PC-3 (cell line): ENCODE measurements around the gene RTN1. TPM values are rescaled to one million over a fixed set of nuclear protein-coding genes. Genes with fewer than 3 reads are reported as not detected.

ENCODE experiments used
- ATAC-seq: fragments of 200-7000 bp; cut with Tn5 transposase; 2 replicates; pipeline ENCODE4 v1.9.1; 2020; ENCODE audit warnings: mild to moderate bottlenecking, moderate library complexity
- BruUV-seq: library from RNA; stranded (reverse); fragments of 400-500 nt; replicated peaks from 2 replicates; lab custom pipeline; 2021; lab: Mats Ljungman, UMichigan
- CTCF ChIA-PET: fragments of 300-600 bp; sonication (Branson Sonifier 250); formaldehyde crosslinking; loops from one replicate; lab custom pipeline; 2022; ENCODE audit warnings: antibody characterized with exemption; lab: Charles Lee
- POLR2A ChIA-PET: fragments of 300-600 bp; sonication (Branson Sonifier 250); formaldehyde crosslinking; loops from one replicate; lab custom pipeline; 2022; ENCODE audit warnings: antibody characterized with exemption; ENCODE audit not compliant: unreplicated experiment; lab: Charles Lee
- DNase-seq: peaks from one replicate; pipeline ENCODE4 v3.0.0-alpha.2; 2015
- H2AFZ ChIP-seq: fragments of 300-600 bp; sonication (generic); 2 replicates; pipeline ENCODE4 v1.6.0; 2016; ENCODE audit warnings: antibody characterized with exemption, low read length
- H3F3A ChIP-seq: fragments of 300-600 bp; sonication (generic); one replicate; pipeline ENCODE4 v1.6.0; 2017; ENCODE audit warnings: antibody characterized with exemption, low read length, control low read depth, mild to moderate bottlenecking; ENCODE audit not compliant: unreplicated experiment
- H3K27ac ChIP-seq: fragments of 300-600 bp; sonication (generic); 2 replicates; pipeline ENCODE4 v1.5.1; 2016; ENCODE audit warnings: mild to moderate bottlenecking, low read length
- H3K27me3 ChIP-seq: fragments of 300-600 bp; sonication (generic); 2 replicates; pipeline ENCODE4 v1.6.1; 2016; ENCODE audit warnings: low read length, mixed read lengths
- H3K36me3 ChIP-seq: fragments of 300-600 bp; sonication (generic); 2 replicates; pipeline ENCODE4 v1.6.1; 2016; ENCODE audit warnings: low read depth, mixed run types, low read length, mixed read lengths
- H3K4me1 ChIP-seq: fragments of 300-600 bp; sonication (generic); 2 replicates; pipeline ENCODE4 v1.5.1; 2016; ENCODE audit warnings: low read length; ENCODE audit not compliant: insufficient read depth
- H3K4me2 ChIP-seq: fragments of 300-600 bp; sonication (generic); 2 replicates; pipeline ENCODE4 v1.6.0; 2016; ENCODE audit warnings: low read length
- H3K4me3 ChIP-seq: fragments of 300-600 bp; sonication (generic); 2 replicates; pipeline ENCODE4 v1.5.1; 2016; ENCODE audit warnings: mild to moderate bottlenecking, low read length, mixed read lengths
- H3K79me2 ChIP-seq: fragments of 300-600 bp; sonication (generic); 2 replicates; pipeline ENCODE4 v1.6.1; 2017; ENCODE audit warnings: low read length, mixed read lengths
- H3K9ac ChIP-seq: fragments of 300-600 bp; sonication (generic); 2 replicates; pipeline ENCODE4 v1.6.0; 2016; ENCODE audit warnings: mild to moderate bottlenecking, low read length
- H3K9me2 ChIP-seq: fragments of 300-600 bp; sonication (generic); replicated peaks from 2 replicates; pipeline ENCODE4 v1.6.1; 2016; ENCODE audit warnings: mixed run types, low read length, mixed read lengths
- H3K9me3 ChIP-seq: fragments of 300-600 bp; sonication (generic); 2 replicates; pipeline ENCODE4 v1.6.1; 2016; ENCODE audit warnings: low read length, mixed read lengths
- H4K20me1 ChIP-seq: fragments of 300-600 bp; sonication (generic); 2 replicates; pipeline ENCODE4 v1.6.1; 2016; ENCODE audit warnings: low read length, mixed read lengths
- EZH2 ChIP-seq: fragments of 300-600 bp; sonication (generic); IDR thresholded peaks from one replicate; pipeline ENCODE4 v1.6.1; 2017; ENCODE audit warnings: antibody characterized with exemption, mild to moderate bottlenecking, low read length; ENCODE audit not compliant: unreplicated experiment
- EZH2phosphoT487 ChIP-seq: fragments of 300-600 bp; sonication (generic); IDR thresholded peaks from 2 replicates; pipeline ENCODE4 v1.6.1; 2018; ENCODE audit warnings: mild to moderate bottlenecking, antibody characterized with exemption, low read length, borderline replicate concordance
- intact Hi-C: fragments of 100-400 bp; cut with micrococcal nuclease; formaldehyde crosslinking; loops from 2 replicates; pipeline ENCODE4 v1.9.0; 2023
- total RNA-seq: library from RNA; depleted of rRNA; stranded (reverse); fragments of >200 nt; gene quantifications from 2 replicates; pipeline ENCODE4 v1.2.3, GENCODE V29; 2014
- TF ChIP-seq, protein P1 (sequence below): fragments of 300-600 bp; sonication (generic); conservative IDR thresholded peaks from 2 replicates; pipeline ENCODE4 v1.5.1; 2017; ENCODE audit warnings: antibody characterized with exemption, low read depth, mild to moderate bottlenecking, low read length

RTN1 gene
- total RNA-seq, 1 experiment from 2014 or later: not detected

- TF ChIP-seq EZH2phosphoT487: no peak
- TF ChIP-seq EZH2: peak; percentile 83
- Histone ChIP-seq H3K9ac (no peak overlapping the region), H3K27ac (no peak overlapping the region), H3K79me2 (no peaks in the 10 kb centered on the region), H2AFZ (no peak overlapping the region), H3K9me3 (no peaks in the 10 kb centered on the region), H3K27me3 (peaks cover 68% of the 10 kb centered on the region), H3K4me3 (no peak overlapping the region), H3K36me3 (no peaks in the 10 kb centered on the region), H3F3A (no peaks in the 10 kb centered on the region), H3K9me2 (no peaks in the 10 kb centered on the region), H3K4me2 (no peak overlapping the region), H4K20me1 (no peaks in the 10 kb centered on the region), H3K4me1 (no peaks in the 10 kb centered on the region)
- intact Hi-C loops: no loop called here
- CTCF ChIA-PET: no interaction called here
- POLR2A ChIA-PET: no interaction called here
- ATAC-seq (no peak), DNase-seq (no peak)
- BruUV-seq: no TSS peak
Measured at GRCh38 chr14:59844186-59844812, 26.3 kb downstream of the RTN1 start.

DNA sequence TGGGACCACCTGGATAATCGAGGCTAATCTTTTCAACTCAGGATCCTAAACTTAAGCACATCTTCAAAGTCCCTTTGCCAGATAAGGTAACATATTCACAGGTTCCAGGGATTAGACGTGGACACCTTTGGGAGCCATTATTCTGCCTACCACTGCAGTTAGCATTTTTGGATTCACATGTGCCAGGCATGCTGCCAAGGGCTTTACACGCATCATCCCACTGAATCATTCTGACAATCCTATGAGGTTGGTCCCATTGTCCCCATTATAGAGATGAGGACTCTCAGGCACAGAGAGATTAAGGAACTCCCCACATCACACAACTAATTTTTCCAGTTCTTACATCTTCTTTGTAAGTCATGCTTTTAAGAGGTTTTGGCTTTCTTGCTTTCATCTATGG, 34.5 kb downstream of the RTN1 start:
- peaks cover 64% of the 10 kb centered on the region for H3K27me3 ChIP-seq
- no peaks in the 10 kb centered on the region for H3K36me3 ChIP-seq
- no peak for TF ChIP-seq EZH2phosphoT487
- TF ChIP-seq, protein P1, sequence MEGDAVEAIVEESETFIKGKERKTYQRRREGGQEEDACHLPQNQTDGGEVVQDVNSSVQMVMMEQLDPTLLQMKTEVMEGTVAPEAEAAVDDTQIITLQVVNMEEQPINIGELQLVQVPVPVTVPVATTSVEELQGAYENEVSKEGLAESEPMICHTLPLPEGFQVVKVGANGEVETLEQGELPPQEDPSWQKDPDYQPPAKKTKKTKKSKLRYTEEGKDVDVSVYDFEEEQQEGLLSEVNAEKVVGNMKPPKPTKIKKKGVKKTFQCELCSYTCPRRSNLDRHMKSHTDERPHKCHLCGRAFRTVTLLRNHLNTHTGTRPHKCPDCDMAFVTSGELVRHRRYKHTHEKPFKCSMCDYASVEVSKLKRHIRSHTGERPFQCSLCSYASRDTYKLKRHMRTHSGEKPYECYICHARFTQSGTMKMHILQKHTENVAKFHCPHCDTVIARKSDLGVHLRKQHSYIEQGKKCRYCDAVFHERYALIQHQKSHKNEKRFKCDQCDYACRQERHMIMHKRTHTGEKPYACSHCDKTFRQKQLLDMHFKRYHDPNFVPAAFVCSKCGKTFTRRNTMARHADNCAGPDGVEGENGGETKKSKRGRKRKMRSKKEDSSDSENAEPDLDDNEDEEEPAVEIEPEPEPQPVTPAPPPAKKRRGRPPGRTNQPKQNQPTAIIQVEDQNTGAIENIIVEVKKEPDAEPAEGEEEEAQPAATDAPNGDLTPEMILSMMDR: no peak
- no peak for TF ChIP-seq EZH2
- no peaks in the 10 kb centered on the region for H3K79me2 ChIP-seq
- CTCF ChIA-PET: no interaction called here
- no peaks in the 10 kb centered on the region for H3K9me2 ChIP-seq
- H3K9ac ChIP-seq: no peak overlapping the region
- H2AFZ ChIP-seq: no peak overlapping the region
- no peak overlapping the region for H3K27ac ChIP-seq
- H3K4me3 ChIP-seq: no peak overlapping the region
- no TSS peak for BruUV-seq
- H3F3A ChIP-seq: no peaks in the 10 kb centered on the region
- H3K4me2 ChIP-seq: no peak overlapping the region
- no peaks in the 10 kb centered on the region for H3K4me1 ChIP-seq
- intact Hi-C loops: no loop called here
- DNase-seq: peak; percentile 52
- POLR2A ChIA-PET: no interaction called here
- no peak for ATAC-seq
- H3K9me3 ChIP-seq: no peaks in the 10 kb centered on the region
- H4K20me1 ChIP-seq: no peaks in the 10 kb centered on the region

DNA sequence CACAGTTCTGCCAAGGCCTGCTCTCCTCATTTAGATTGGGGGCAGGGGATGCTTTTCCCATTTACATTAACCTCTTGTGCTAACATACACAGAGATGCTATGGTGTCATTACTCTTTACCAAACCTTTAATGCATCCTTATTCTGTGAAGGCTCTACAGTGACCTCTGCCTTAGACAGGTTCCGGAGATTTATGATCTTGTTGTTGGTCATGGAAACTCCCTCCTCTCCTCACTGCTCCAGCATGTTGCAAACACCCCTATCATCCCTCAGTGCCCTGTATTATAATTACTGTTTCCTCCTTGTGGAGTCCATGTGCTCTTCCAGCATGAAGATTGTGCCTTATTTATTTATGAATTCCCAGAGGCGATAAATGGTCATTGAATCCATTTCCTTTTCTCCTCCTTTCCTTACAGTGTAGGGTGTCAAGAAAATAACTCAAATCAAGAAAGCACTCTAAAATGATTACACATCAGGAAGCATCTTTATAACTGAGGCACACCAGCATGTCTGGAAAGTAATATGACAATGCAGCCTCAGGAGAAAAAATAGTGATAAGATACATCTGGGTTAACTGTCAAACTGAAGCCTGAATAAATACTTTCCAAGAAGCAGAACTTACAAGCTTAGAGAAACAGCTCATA, 37.8 kb downstream of the RTN1 start:
- Histone ChIP-seq H3K9me3 (no peaks in the 10 kb centered on the region), H3K36me3 (no peaks in the 10 kb centered on the region), H3K4me2 (no peak overlapping the region), H3K4me1 (no peaks in the 10 kb centered on the region), H3F3A (no peaks in the 10 kb centered on the region), H3K9ac (no peak overlapping the region), H4K20me1 (no peaks in the 10 kb centered on the region), H3K4me3 (no peak overlapping the region), H3K27me3 (peaks cover 39% of the 10 kb centered on the region), H2AFZ (no peak overlapping the region), H3K27ac (no peak overlapping the region), H3K9me2 (no peaks in the 10 kb centered on the region), H3K79me2 (no peaks in the 10 kb centered on the region)
- ATAC-seq (no peak), DNase-seq (no peak)
- POLR2A ChIA-PET: no interaction called here
- TF ChIP-seq EZH2: no peak
- TF ChIP-seq EZH2phosphoT487: no peak
- TF ChIP-seq, protein P1: no peak
- no TSS peak for BruUV-seq
- CTCF ChIA-PET: no interaction called here
- intact Hi-C loops: no loop called here
